Mucosa of stomach (tissue), 1 donor: Measurements from ENCODE around the gene RNU1-4.
"Not testable (repeated sequence)": the region's sequence is repeated elsewhere in the genome, so short reads cannot be mapped to it uniquely, and the experiment has no call there.

Source experiments
- H3K27me3 ChIP-seq: one replicate; pipeline ENCODE4 v1.7.0; 2013; ENCODE audit warnings: mild to moderate bottlenecking, low read length; ENCODE audit not compliant: control insufficient read depth, insufficient read depth
- H3K36me3 ChIP-seq: one replicate; pipeline ENCODE4 v1.7.0; 2013; ENCODE audit warnings: low read length; ENCODE audit not compliant: control insufficient read depth, insufficient read depth
- H3K4me1 ChIP-seq: one replicate; pipeline ENCODE4 v1.7.0; 2013; ENCODE audit warnings: mild to moderate bottlenecking, low read length; ENCODE audit not compliant: control insufficient read depth, insufficient read depth
- H3K4me3 ChIP-seq: one replicate; pipeline ENCODE4 v1.7.0; 2013; ENCODE audit warnings: low read length
- H3K9ac ChIP-seq: one replicate; pipeline ENCODE4 v1.7.0; 2013; ENCODE audit warnings: mild to moderate bottlenecking, low read length, moderate library complexity
- H3K9me3 ChIP-seq: one replicate; pipeline ENCODE4 v1.7.0; 2013; ENCODE audit warnings: mild to moderate bottlenecking, low read length, moderate library complexity; ENCODE audit not compliant: control insufficient read depth
- donor health status: Pancreatic carcinoma.

The RNU1-4 gene

GRCh38 chr1:16713480-16713879 is 26.8 kb upstream of the RNU1-4 start:
- not testable (repeated sequence) for H3K4me3 ChIP-seq, H3K9me3 ChIP-seq, H3K4me1 ChIP-seq, H3K36me3 ChIP-seq, H3K9ac ChIP-seq
- H3K27me3 ChIP-seq = peaks cover 12% of the 10 kb centered on the region

- Histone ChIP-seq H3K36me3 (no peaks in the 10 kb centered on the region), H3K9me3 (no peaks in the 10 kb centered on the region), H3K4me1 (no peaks in the 10 kb centered on the region), H3K9ac (no peak overlapping the region), H3K27me3 (peaks cover 12% of the 10 kb centered on the region), H3K4me3 (no peak overlapping the region)
These were observed 23.5 kb upstream of the RNU1-4 start for GRCh38 chr1:16716691-16717335.

GRCh38 chr1:16717336-16718098 is 22.8 kb upstream of the RNU1-4 start:
- H3K9ac ChIP-seq = no peak overlapping the region
- H3K9me3 ChIP-seq = no peaks in the 10 kb centered on the region
- H3K27me3 ChIP-seq = peaks cover 12% of the 10 kb centered on the region

GRCh38 chr1:16718099-16718907 is 22.0 kb upstream of the RNU1-4 start:
- H3K9ac ChIP-seq, H3K4me3 ChIP-seq, H3K36me3 ChIP-seq, H3K9me3 ChIP-seq, H3K4me1 ChIP-seq: not testable (repeated sequence)
- peaks cover 12% of the 10 kb centered on the region for H3K27me3 ChIP-seq

More at GRCh38 chr1:16717336-16718098, 22.8 kb upstream of the RNU1-4 start:
- Histone ChIP-seq H3K36me3 (no peaks in the 10 kb centered on the region), H3K4me1 (no peaks in the 10 kb centered on the region), H3K4me3 (no peak overlapping the region)

GRCh38 chr1:16718908-16719533 is 21.3 kb upstream of the RNU1-4 start:
- Histone ChIP-seq H3K36me3 (no peaks in the 10 kb centered on the region), H3K9me3 (no peaks in the 10 kb centered on the region), H3K27me3 (peaks cover 12% of the 10 kb centered on the region), H3K9ac (no peak overlapping the region), H3K4me3 (no peak overlapping the region), H3K4me1 (no peaks in the 10 kb centered on the region)

GRCh38 chr1:16719571-16720350 is 20.6 kb upstream of the RNU1-4 start:
- Histone ChIP-seq H3K9ac (no peak overlapping the region), H3K4me1 (no peaks in the 10 kb centered on the region), H3K4me3 (no peak overlapping the region), H3K36me3 (no peaks in the 10 kb centered on the region), H3K9me3 (no peaks in the 10 kb centered on the region), H3K27me3 (peaks cover 12% of the 10 kb centered on the region)

GRCh38 chr1:16720351-16721223 is 19.7 kb upstream of the RNU1-4 start:
- Histone ChIP-seq H3K9ac (no peak overlapping the region), H3K36me3 (no peaks in the 10 kb centered on the region), H3K4me1 (no peaks in the 10 kb centered on the region), H3K4me3 (no peak overlapping the region), H3K9me3 (no peaks in the 10 kb centered on the region), H3K27me3 (peaks cover 12% of the 10 kb centered on the region)

GRCh38 chr1:16721871-16722641 is 18.3 kb upstream of the RNU1-4 start:
- H3K27me3 ChIP-seq = peaks cover 8% of the 10 kb centered on the region

GRCh38 chr1:16724718-16725438 is 15.4 kb upstream of the RNU1-4 start:
- Histone ChIP-seq H3K9me3 (no peaks in the 10 kb centered on the region), H3K36me3 (no peaks in the 10 kb centered on the region), H3K9ac (no peak overlapping the region), H3K4me3 (no peak overlapping the region), H3K27me3 (no peaks in the 10 kb centered on the region), H3K4me1 (no peaks in the 10 kb centered on the region)

More at GRCh38 chr1:16721871-16722641, 18.3 kb upstream of the RNU1-4 start:
- no peaks in the 10 kb centered on the region for H3K36me3 ChIP-seq
- no peak overlapping the region for H3K9ac ChIP-seq
- H3K4me3 ChIP-seq = no peak overlapping the region
- H3K9me3 ChIP-seq = no peaks in the 10 kb centered on the region
- no peaks in the 10 kb centered on the region for H3K4me1 ChIP-seq
